ENCODE data around the gene PLXNA4. TPM values are rescaled to one million over a fixed set of nuclear protein-coding genes. Genes with fewer than 3 reads are reported as not detected.

Gene PLXNA4
- total RNA-seq, 1 experiment from 2014 or later = not detected

DNA sequence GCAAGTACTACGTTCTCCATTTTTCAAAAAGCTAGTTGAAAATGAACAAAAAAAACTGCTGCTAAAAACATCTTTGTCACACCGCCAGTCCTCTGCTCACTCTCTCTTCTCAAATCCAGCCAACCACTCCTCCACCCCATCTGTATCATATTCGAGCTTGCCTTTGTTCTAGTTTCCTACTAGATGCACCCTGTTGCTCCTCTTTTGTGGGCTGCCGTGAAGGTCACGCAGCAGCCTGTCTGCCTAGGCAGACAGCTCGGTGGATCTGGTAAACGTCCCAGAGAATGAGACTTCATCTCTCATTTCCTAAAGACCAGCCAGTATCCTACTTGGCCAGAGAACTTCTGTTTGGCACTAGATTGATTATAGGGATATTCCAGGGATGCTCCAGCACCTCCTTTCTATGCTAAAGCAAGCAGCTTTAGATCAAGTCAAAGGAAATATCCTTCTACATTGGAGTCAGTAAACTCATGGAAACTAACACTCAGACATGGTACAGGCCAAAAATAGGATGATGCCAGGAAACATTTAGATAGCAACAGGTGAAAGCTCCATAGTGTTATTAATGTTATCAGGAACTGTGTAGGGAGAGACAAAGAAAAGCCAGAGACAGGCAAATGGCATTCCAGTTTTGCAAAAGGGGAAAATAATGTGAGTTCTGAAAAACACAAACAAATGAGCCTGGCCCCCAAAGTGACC is 8.7 kb upstream of the PLXNA4 start:
- H3K9me3 ChIP-seq (ENCODE audit: control insufficient read depth in 1 of 2, insufficient read depth in 1 of 2, low read depth in 1 of 2, low read length in 2 of 2) = no peaks in the 10 kb centered on the region
- no peaks in the 10 kb centered on the region for H3K4me1 ChIP-seq (ENCODE audit: control insufficient read depth in 1 of 2, insufficient read depth in 2 of 2, low read length in 2 of 2)
- intact Hi-C loops (cut with micrococcal nuclease) = loop anchor here (10.0 kb wide), 1 partner anchor 1430 kb away; no protein-coding TSS in a partner anchor
- no peak overlapping the region for H3K4me2 ChIP-seq (ENCODE audit: low read length)
- ATAC-seq (no peak), DNase-seq (ENCODE audit: low read depth, low spot score) (no peak)
- no peaks in the 10 kb centered on the region for H3K79me2 ChIP-seq (ENCODE audit: insufficient read depth, low read length)
- H3K27ac ChIP-seq (ENCODE audit: low read depth, low read length) = no peak overlapping the region
- no peak overlapping the region for H3K4me3 ChIP-seq (replicated peaks in 1 of 2; ENCODE audit: low read depth in 1 of 2, low read length in 2 of 2)
- BruUV-seq (replicated peaks) = no TSS peak
- POLR2A ChIA-PET = no interaction called here
- H4K20me1 ChIP-seq (ENCODE audit: insufficient read depth) = no peaks in the 10 kb centered on the region
- RAD21 ChIA-PET (ENCODE audit: low non-redundant PET in 1 of 2, low total read pairs in 2 of 2, uncharacterized antibody in 2 of 2, unreplicated experiment in 2 of 2) = no interaction called here
- H3K27me3 ChIP-seq (ENCODE audit: insufficient read depth, low read length) = peaks cover 35% of the 10 kb centered on the region
- no peak overlapping the region for H3K9ac ChIP-seq (ENCODE audit: low read length)
- no peaks in the 10 kb centered on the region for H3K9me2 ChIP-seq (ENCODE audit: insufficient read depth)
- H2AFZ ChIP-seq (ENCODE audit: low read depth, low read length, poor library complexity, severe bottlenecking) = no peak overlapping the region
- CTCF ChIA-PET = no interaction called here
- H3K36me3 ChIP-seq (ENCODE audit: control insufficient read depth in 1 of 2, insufficient read depth in 2 of 2, low read length in 2 of 2) = no peaks in the 10 kb centered on the region
- TF ChIP-seq SP1 (IDR thresholded peaks at IDR 0.05; ENCODE audit: low read depth) (no peak), ZNF274 (IDR thresholded peaks at IDR 0.05; ENCODE audit: low read depth, low read length) (no peak), CEBPB (IDR thresholded peaks at IDR 0.05; ENCODE audit: low read depth) (no peak), FOSL1 (IDR thresholded peaks at IDR 0.05; ENCODE audit: low read depth) (no peak), POLR2A (IDR thresholded peaks at IDR 0.05; ENCODE audit: borderline replicate concordance, extremely low read depth, insufficient read depth, insufficient read length) (no peak), ZFX (IDR thresholded peaks at IDR 0.05) (no peak), EZH2phosphoT487 (IDR thresholded peaks at IDR 0.05; ENCODE audit: borderline replicate concordance) (no peak), SIN3A (IDR thresholded peaks at IDR 0.05; ENCODE audit: low read depth) (no peak), YY1 (IDR thresholded peaks at IDR 0.05; ENCODE audit: extremely low read depth, insufficient replicate concordance, low read depth, low read length) (no peak)
- TF ChIP-seq, protein P1, sequence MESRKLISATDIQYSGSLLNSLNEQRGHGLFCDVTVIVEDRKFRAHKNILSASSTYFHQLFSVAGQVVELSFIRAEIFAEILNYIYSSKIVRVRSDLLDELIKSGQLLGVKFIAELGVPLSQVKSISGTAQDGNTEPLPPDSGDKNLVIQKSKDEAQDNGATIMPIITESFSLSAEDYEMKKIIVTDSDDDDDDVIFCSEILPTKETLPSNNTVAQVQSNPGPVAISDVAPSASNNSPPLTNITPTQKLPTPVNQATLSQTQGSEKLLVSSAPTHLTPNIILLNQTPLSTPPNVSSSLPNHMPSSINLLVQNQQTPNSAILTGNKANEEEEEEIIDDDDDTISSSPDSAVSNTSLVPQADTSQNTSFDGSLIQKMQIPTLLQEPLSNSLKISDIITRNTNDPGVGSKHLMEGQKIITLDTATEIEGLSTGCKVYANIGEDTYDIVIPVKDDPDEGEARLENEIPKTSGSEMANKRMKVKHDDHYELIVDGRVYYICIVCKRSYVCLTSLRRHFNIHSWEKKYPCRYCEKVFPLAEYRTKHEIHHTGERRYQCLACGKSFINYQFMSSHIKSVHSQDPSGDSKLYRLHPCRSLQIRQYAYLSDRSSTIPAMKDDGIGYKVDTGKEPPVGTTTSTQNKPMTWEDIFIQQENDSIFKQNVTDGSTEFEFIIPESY (IDR thresholded peaks at IDR 0.05; ENCODE audit: extremely low read depth, insufficient replicate concordance, low read length) = no peak
